ENCODE measurements around the gene IL1RN. TPM values are rescaled to one million over a fixed set of nuclear protein-coding genes. Genes with fewer than 3 reads are reported as not detected.

Gene IL1RN
- total RNA-seq, 1 donor from 2014 or later, result not detected

DNA sequence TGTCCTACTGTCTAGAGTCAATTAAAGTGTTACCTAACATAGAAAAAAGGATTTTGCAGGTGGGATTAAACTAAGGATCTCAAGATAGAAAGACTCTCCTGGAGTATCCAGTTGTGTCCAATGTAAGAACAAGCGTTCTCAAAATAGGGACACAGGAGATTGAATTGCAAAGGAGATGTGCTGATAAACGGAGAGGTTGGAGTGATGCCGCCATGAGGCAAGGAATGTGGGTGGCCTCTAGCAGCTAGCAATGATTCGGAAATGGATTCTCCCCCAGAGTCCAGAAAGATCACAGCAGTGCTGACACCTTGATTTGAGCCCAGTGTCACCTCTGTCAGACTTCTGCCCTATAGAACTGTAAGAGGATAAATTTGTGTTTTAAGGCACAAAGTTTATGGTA, 24.1 kb upstream of the IL1RN start:
- Mint-ChIP-seq H3K4me1 (no peaks in the 10 kb centered on the region), H3K9me3 (peaks cover 12% of the 10 kb centered on the region), H3K27ac (no peak overlapping the region), H3K27me3 (ENCODE audit: insufficient read depth, low read depth) (peaks cover 2% of the 10 kb centered on the region), H3K36me3 (no peaks in the 10 kb centered on the region), H3K4me3 (no peak overlapping the region)
- H3K27me3 ChIP-seq, result no peaks in the 10 kb centered on the region
- no peak overlapping the region for H3K9ac ChIP-seq
- TF ChIP-seq EZH2 (IDR thresholded peaks at IDR 0.05), result no peak
- TF ChIP-seq, protein P1, sequence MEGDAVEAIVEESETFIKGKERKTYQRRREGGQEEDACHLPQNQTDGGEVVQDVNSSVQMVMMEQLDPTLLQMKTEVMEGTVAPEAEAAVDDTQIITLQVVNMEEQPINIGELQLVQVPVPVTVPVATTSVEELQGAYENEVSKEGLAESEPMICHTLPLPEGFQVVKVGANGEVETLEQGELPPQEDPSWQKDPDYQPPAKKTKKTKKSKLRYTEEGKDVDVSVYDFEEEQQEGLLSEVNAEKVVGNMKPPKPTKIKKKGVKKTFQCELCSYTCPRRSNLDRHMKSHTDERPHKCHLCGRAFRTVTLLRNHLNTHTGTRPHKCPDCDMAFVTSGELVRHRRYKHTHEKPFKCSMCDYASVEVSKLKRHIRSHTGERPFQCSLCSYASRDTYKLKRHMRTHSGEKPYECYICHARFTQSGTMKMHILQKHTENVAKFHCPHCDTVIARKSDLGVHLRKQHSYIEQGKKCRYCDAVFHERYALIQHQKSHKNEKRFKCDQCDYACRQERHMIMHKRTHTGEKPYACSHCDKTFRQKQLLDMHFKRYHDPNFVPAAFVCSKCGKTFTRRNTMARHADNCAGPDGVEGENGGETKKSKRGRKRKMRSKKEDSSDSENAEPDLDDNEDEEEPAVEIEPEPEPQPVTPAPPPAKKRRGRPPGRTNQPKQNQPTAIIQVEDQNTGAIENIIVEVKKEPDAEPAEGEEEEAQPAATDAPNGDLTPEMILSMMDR (IDR thresholded peaks at IDR 0.05), result no peak
- TF ChIP-seq EZH2phosphoT487 (IDR thresholded peaks at IDR 0.05), result no peak
- no peak overlapping the region for H3K4me2 ChIP-seq
- H3K4me3 ChIP-seq, result no peak overlapping the region
- no peak overlapping the region for H3K27ac ChIP-seq
- H4K20me1 ChIP-seq (ENCODE audit: low read depth), result no peaks in the 10 kb centered on the region
- DNase-seq (ENCODE audit: low spot score), result no peak
- H3K9me3 ChIP-seq (ENCODE audit: low read depth), result no peaks in the 10 kb centered on the region
- no peaks in the 10 kb centered on the region for H3K79me2 ChIP-seq (ENCODE audit: low read depth)
- H3F3A ChIP-seq (ENCODE audit: low read depth), result no peaks in the 10 kb centered on the region
- no peak overlapping the region for H2AFZ ChIP-seq (replicated peaks)
- no peaks in the 10 kb centered on the region for H3K4me1 ChIP-seq
- H3K36me3 ChIP-seq, result no peaks in the 10 kb centered on the region

DNA sequence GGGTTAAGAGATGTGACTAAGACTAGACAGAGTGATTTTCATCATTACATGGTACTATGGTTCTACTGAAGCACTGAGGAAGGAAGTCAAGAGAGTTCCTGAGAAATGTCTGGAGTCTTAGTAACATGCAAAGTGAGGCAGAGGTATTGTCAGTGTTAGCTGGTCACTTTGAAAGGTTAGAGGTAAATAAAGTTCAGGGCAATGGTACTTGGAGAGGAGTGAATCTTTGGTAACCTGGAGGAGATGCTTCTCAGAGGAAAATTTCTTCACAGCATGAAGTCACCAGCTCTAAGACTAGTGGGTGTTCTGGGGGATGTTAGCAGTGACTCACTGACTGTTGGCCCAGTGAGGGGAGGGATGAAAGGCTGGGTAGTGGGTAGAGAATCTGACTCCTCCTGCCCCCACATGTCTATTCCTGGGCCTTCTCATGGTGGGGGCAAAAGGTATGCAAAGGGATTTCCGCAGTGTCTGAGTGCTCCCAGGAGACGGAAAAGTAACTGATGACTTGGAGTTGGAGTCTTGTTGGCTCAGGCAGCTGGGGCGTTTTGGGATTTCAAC, 23.3 kb upstream of the IL1RN start:
- no peak overlapping the region for H3K27ac ChIP-seq
- no peaks in the 10 kb centered on the region for H3K4me1 Mint-ChIP-seq

DNA sequence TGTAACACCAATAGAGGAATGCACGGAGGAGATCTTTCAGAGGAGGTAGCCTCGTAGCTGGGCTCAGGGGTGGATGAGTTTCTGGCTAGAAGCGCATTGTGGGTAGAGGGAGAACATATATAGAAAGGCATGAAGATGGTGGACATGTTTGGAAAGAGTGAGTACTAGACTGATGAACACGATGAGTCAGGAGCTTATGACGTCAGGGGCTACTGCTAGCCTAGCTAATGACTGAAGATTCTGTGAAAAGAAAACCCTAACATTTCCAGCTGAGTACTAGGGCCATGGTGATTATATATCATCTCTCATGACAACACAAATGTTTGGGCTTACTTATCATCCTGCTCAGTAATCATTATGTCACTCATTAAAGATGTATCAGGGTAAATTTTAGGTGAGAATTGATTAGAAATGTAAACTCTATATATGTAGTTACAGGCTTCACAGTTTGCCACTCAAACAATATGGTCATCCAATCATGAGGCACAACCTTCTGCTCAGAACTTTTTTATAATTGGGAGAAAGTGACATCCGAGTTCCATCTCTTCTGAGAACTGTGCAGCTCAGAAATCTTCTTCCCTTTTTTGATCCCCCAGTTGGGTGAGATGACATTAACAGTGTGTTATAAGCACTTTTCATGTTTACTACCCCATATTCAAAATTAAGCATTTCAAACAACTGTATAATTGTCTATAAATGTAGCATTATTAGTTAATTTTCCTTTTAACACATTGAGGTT, 22.2 kb upstream of the IL1RN start:
- H3K4me1 Mint-ChIP-seq, result no peaks in the 10 kb centered on the region
- peaks cover 10% of the 10 kb centered on the region for H3K9me3 Mint-ChIP-seq
- Histone ChIP-seq H2AFZ (replicated peaks) (no peak overlapping the region), H3K9ac (no peak overlapping the region), H4K20me1 (ENCODE audit: low read depth) (no peaks in the 10 kb centered on the region), H3K4me2 (no peak overlapping the region), H3K27me3 (no peaks in the 10 kb centered on the region), H3F3A (ENCODE audit: low read depth) (no peaks in the 10 kb centered on the region), H3K9me3 (ENCODE audit: low read depth) (no peaks in the 10 kb centered on the region), H3K27ac (no peak overlapping the region), H3K79me2 (ENCODE audit: low read depth) (no peaks in the 10 kb centered on the region), H3K4me3 (no peak overlapping the region), H3K36me3 (no peaks in the 10 kb centered on the region), H3K4me1 (no peaks in the 10 kb centered on the region)
- no peak overlapping the region for H3K27ac Mint-ChIP-seq
- peaks cover 2% of the 10 kb centered on the region for H3K27me3 Mint-ChIP-seq (ENCODE audit: insufficient read depth, low read depth)
- no peak for DNase-seq (ENCODE audit: low spot score)
- H3K36me3 Mint-ChIP-seq, result no peaks in the 10 kb centered on the region
- H3K4me3 Mint-ChIP-seq, result no peak overlapping the region
- TF ChIP-seq, protein P1 (IDR thresholded peaks at IDR 0.05), result no peak
- no peak for TF ChIP-seq EZH2phosphoT487 (IDR thresholded peaks at IDR 0.05)
- no peak for TF ChIP-seq EZH2 (IDR thresholded peaks at IDR 0.05)

More for the DNA sequence above, 23.3 kb upstream of the IL1RN start:
- Histone ChIP-seq H3K9ac (no peak overlapping the region), H3K4me3 (no peak overlapping the region), H3K79me2 (ENCODE audit: low read depth) (no peaks in the 10 kb centered on the region), H3K4me2 (no peak overlapping the region), H3K27me3 (no peaks in the 10 kb centered on the region), H3K36me3 (no peaks in the 10 kb centered on the region), H3K9me3 (ENCODE audit: low read depth) (no peaks in the 10 kb centered on the region), H3F3A (ENCODE audit: low read depth) (no peaks in the 10 kb centered on the region), H3K4me1 (no peaks in the 10 kb centered on the region), H2AFZ (replicated peaks) (no peak overlapping the region), H4K20me1 (ENCODE audit: low read depth) (no peaks in the 10 kb centered on the region)
- Mint-ChIP-seq H3K9me3 (peaks cover 10% of the 10 kb centered on the region), H3K4me3 (no peak overlapping the region), H3K27me3 (ENCODE audit: insufficient read depth, low read depth) (peaks cover 2% of the 10 kb centered on the region), H3K36me3 (no peaks in the 10 kb centered on the region), H3K27ac (no peak overlapping the region)
- TF ChIP-seq EZH2phosphoT487 (IDR thresholded peaks at IDR 0.05), result no peak
- TF ChIP-seq, protein P1 (IDR thresholded peaks at IDR 0.05), result no peak
- TF ChIP-seq EZH2 (IDR thresholded peaks at IDR 0.05), result no peak
- no peak for DNase-seq (ENCODE audit: low spot score)

Measured in neural progenitor cell (in vitro differentiated cells).